Mesothelial cell of epicardium (in vitro differentiated cells): Measurements from ENCODE around the gene SH3TC2. TPM values are rescaled to one million over a fixed set of nuclear protein-coding genes. Genes with fewer than 3 reads are reported as not detected.

ENCODE experiments used
- DNase-seq, 2 experiments: peaks; one replicate each; pipeline ENCODE4 v3.0.0; 2021; ENCODE audit warnings: low spot score in 2 of 2; ENCODE audit not compliant: unreplicated experiment in 2 of 2
- H3K27ac Mint-ChIP-seq: 2 replicates; pipeline ENCODE4 v1.8.0; 2021; ENCODE audit warnings: mixed read lengths
- H3K27me3 Mint-ChIP-seq: 2 replicates; pipeline ENCODE4 v1.8.0; 2021; ENCODE audit warnings: low read depth, mixed read lengths
- H3K36me3 Mint-ChIP-seq: 2 replicates; pipeline ENCODE4 v1.8.0; 2021; ENCODE audit warnings: mixed read lengths
- H3K4me1 Mint-ChIP-seq: 2 replicates; pipeline ENCODE4 v1.8.0; 2021; ENCODE audit warnings: mixed read lengths
- H3K4me3 Mint-ChIP-seq: 2 replicates; pipeline ENCODE4 v1.8.0; 2021; ENCODE audit warnings: mild to moderate bottlenecking, moderate library complexity, mixed read lengths
- H3K9me3 Mint-ChIP-seq: 2 replicates; pipeline ENCODE4 v1.8.0; 2021; ENCODE audit warnings: mixed read lengths
- total RNA-seq: library from RNA; stranded (reverse); gene quantifications from 3 replicates; pipeline ENCODE4 v1.2.1, GENCODE V29; 2021
- TF ChIP-seq, protein P1 (sequence below): fragments of 200-600 bp; sonication (generic); IDR thresholded peaks from one replicate; pipeline ENCODE4 v1.5.0; 2021; ENCODE audit warnings: antibody characterized with exemption; ENCODE audit not compliant: unreplicated experiment

The SH3TC2 gene
- total RNA-seq, 1 donor from 2014 or later: 5.2 TPM

DNA sequence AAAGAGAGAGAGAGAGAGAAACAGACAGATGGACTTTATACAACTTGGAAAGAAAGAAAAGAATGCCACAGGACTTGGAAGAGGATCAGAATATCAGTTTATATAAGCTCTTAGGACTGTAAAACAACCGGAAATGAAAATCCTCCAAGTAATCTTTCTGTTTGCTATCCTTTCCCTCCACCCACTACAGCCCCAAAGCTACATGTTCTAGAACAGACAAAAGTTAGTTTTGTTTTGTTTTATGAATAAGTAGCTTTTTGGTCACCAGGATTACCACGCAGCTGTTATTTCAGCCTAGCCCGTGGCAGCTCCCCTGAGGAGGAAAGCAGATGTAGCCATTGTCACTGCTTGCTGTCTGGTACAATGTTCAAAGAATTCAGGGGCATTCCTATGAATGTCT lies 66.6 kb downstream of the SH3TC2 start:
- H3K36me3 Mint-ChIP-seq: no peaks in the 10 kb centered on the region
- TF ChIP-seq, protein P1, sequence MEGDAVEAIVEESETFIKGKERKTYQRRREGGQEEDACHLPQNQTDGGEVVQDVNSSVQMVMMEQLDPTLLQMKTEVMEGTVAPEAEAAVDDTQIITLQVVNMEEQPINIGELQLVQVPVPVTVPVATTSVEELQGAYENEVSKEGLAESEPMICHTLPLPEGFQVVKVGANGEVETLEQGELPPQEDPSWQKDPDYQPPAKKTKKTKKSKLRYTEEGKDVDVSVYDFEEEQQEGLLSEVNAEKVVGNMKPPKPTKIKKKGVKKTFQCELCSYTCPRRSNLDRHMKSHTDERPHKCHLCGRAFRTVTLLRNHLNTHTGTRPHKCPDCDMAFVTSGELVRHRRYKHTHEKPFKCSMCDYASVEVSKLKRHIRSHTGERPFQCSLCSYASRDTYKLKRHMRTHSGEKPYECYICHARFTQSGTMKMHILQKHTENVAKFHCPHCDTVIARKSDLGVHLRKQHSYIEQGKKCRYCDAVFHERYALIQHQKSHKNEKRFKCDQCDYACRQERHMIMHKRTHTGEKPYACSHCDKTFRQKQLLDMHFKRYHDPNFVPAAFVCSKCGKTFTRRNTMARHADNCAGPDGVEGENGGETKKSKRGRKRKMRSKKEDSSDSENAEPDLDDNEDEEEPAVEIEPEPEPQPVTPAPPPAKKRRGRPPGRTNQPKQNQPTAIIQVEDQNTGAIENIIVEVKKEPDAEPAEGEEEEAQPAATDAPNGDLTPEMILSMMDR: no peak
- no peak overlapping the region for H3K27ac Mint-ChIP-seq
- DNase-seq: no peak
- no peak overlapping the region for H3K4me3 Mint-ChIP-seq
- peaks cover 13% of the 10 kb centered on the region for H3K27me3 Mint-ChIP-seq
- H3K4me1 Mint-ChIP-seq: no peaks in the 10 kb centered on the region
- no peaks in the 10 kb centered on the region for H3K9me3 Mint-ChIP-seq

DNA sequence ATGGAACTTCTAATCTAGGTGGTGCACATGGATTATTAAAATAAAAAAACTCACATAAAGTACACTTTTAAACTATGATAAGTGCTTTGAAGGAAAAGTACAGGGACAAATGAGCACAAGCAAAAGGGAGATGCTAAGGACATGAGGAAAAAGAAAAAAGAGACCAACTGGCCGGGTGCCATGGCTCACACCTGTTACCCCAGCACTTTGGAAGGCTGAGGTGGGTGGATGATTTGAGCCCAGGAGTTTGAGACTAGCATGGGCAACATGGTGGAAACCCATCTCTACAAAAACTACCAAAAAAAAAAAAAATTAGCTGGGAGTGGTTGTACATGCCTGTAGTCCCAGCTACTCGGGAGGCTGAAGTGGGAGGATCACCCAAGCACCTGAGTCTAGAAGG lies 67.1 kb downstream of the SH3TC2 start:
- H3K36me3 Mint-ChIP-seq: no peaks in the 10 kb centered on the region
- TF ChIP-seq, protein P1: no peak
- no peaks in the 10 kb centered on the region for H3K9me3 Mint-ChIP-seq
- H3K4me1 Mint-ChIP-seq: no peaks in the 10 kb centered on the region
- DNase-seq: no peak
- H3K4me3 Mint-ChIP-seq: no peak overlapping the region
- H3K27me3 Mint-ChIP-seq: peaks cover 13% of the 10 kb centered on the region
- no peak overlapping the region for H3K27ac Mint-ChIP-seq

DNA sequence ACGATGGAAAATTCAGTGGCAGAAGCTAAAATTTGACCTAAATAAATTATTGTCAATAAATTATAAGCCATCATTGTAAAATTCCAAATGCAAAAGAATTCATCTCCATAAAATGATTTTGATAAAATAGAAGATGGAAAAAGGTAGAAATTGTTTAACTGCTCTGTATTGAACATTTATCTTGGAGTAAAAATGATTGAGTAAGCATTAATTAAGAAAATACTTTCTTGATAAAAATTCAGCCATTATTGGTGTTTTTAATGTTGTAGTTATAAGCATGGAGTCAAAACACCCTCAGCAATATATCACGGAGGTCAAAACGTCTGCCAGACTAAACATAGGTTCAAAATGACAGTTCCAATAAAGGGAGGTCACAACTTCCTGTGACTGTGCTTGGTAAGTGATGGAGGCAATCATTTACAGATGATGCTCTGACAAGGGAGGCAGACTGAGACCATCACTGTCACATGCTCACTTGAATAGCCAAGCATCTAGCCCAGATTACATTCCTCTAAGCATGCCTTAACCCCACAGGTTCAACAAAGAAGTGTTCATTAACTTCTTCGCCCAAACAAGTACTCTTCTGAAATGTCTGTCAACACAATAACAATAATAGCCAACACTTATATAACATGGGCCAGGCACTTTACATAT lies 69.5 kb downstream of the SH3TC2 start:
- no peak overlapping the region for H3K27ac Mint-ChIP-seq
- no peaks in the 10 kb centered on the region for H3K36me3 Mint-ChIP-seq
- TF ChIP-seq, protein P1: no peak
- no peak overlapping the region for H3K4me3 Mint-ChIP-seq
- H3K27me3 Mint-ChIP-seq: peaks cover 6% of the 10 kb centered on the region
- no peak for DNase-seq
- no peaks in the 10 kb centered on the region for H3K9me3 Mint-ChIP-seq
- H3K4me1 Mint-ChIP-seq: no peaks in the 10 kb centered on the region

DNA sequence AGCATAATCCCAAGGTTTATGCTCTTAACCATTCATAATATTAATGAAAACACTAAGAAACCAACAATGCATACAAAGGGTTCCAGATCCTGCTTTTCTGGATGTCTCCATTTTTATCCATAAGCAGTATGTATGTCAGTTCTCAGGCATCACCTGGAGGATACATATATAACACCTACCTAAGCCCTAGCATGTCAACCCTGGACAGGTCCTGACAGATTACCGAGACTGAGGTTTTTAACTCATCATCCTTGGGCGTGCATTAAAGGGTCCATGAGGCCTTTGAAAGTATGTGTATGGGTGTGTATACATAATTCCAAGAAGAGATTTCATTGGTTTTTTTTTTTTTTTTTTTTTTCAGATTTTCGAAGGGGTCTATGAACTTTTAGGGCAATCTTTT lies 70.6 kb downstream of the SH3TC2 start:
- H3K4me1 Mint-ChIP-seq: no peaks in the 10 kb centered on the region

DNA sequence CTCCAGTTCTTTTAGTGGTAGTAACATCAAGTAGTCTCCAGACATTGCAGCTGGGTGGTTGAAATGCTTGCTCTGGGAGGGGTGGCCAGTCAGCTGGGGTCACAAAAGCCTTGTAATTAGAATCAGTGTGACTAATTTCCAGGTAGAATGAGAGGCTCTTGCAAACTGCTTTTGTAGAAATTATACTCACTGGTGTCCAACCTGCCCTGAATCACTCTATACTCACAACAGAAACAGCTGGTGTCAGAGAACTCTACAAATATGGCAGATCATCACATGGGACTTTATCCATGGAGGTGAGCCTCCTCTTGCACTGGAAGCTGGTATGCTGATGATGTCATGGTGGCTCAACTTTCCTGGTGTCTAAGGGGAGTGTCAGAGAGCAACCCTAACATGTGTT lies 71.3 kb downstream of the SH3TC2 start:
- Mint-ChIP-seq H3K4me3 (no peak overlapping the region), H3K36me3 (no peaks in the 10 kb centered on the region), H3K27me3 (peaks cover 4% of the 10 kb centered on the region), H3K27ac (no peak overlapping the region), H3K4me1 (no peaks in the 10 kb centered on the region), H3K9me3 (no peaks in the 10 kb centered on the region)
- TF ChIP-seq, protein P1: no peak
- DNase-seq: no peak

More for the DNA sequence above, 70.6 kb downstream of the SH3TC2 start:
- Mint-ChIP-seq H3K4me3 (no peak overlapping the region), H3K36me3 (no peaks in the 10 kb centered on the region), H3K27me3 (peaks cover 6% of the 10 kb centered on the region), H3K9me3 (no peaks in the 10 kb centered on the region), H3K27ac (no peak overlapping the region)
- DNase-seq: no peak
- TF ChIP-seq, protein P1: no peak
